Ureter (tissue), 1 donor: ENCODE results near the gene SYNGR3. TPM values are rescaled to one million over a fixed set of nuclear protein-coding genes. Genes with fewer than 3 reads are reported as not detected.

Experiments
- DNase-seq: peaks from one replicate; pipeline ENCODE4 v3.0.0-alpha.2; 2020; ENCODE audit warnings: low spot score
- total RNA-seq: library from RNA; stranded (reverse); gene quantifications from one replicate; pipeline ENCODE4 v1.2.4, GENCODE V29; 2023
- donor health status: DM: yes; HTN: yes; CAD: no.

The SYNGR3 gene
- total RNA-seq, 1 donor from 2014 or later = 0.86 TPM

- DNase-seq = no peak
These were observed 51.2 kb downstream of the SYNGR3 start for GRCh38 chr16:2040787-2041522.

GRCh38 chr16:2042171-2042985 lies 52.6 kb downstream of the SYNGR3 start:
- DNase-seq = no peak

GRCh38 chr16:2042986-2043666 lies 53.4 kb downstream of the SYNGR3 start:
- no peak for DNase-seq

Other genes with a start within 250 kb of the SYNGR3 start
- 79.7 TPM for gene NME3, start 218.4 kb upstream of the SYNGR3 start, total RNA-seq
- gene EME2, start 217.2 kb upstream of the SYNGR3 start, total RNA-seq = 49.7 TPM
- gene MRPS34, start 216.8 kb upstream of the SYNGR3 start, total RNA-seq = 78.6 TPM
- 39.2 TPM for gene SPSB3, start 207.4 kb upstream of the SYNGR3 start, total RNA-seq
- 48.9 TPM for gene NUBP2, start 207.0 kb upstream of the SYNGR3 start, total RNA-seq
- gene IGFALS, start 196.3 kb upstream of the SYNGR3 start, total RNA-seq = not detected
- 37.5 TPM for gene HAGH, start 163.1 kb upstream of the SYNGR3 start, total RNA-seq
- 29.3 TPM for gene FAHD1, start 162.8 kb upstream of the SYNGR3 start, total RNA-seq
- gene MEIOB, start 117.8 kb upstream of the SYNGR3 start, total RNA-seq = not detected
- gene HS3ST6, start 71.6 kb upstream of the SYNGR3 start, total RNA-seq = 12.9 TPM
- 27.2 TPM for gene MSRB1, start 46.8 kb upstream of the SYNGR3 start, total RNA-seq
- gene RPL3L, start 35.3 kb upstream of the SYNGR3 start, total RNA-seq = not detected
- 97.5 TPM for gene NDUFB10, start 30.4 kb upstream of the SYNGR3 start, total RNA-seq
- 2,737 TPM for gene RPS2, start 25.1 kb upstream of the SYNGR3 start, total RNA-seq
- not detected for gene RNF151, start 23.1 kb upstream of the SYNGR3 start, total RNA-seq
- 37.0 TPM for gene TBL3, start 17.9 kb upstream of the SYNGR3 start, total RNA-seq
- gene NOXO1, start 8.5 kb upstream of the SYNGR3 start, total RNA-seq = 0.65 TPM
- gene GFER, start 5.8 kb upstream of the SYNGR3 start, total RNA-seq = 16.5 TPM
- gene ZNF598, start 19.9 kb downstream of the SYNGR3 start, total RNA-seq = 46.4 TPM
- gene NPW, start 29.8 kb downstream of the SYNGR3 start, total RNA-seq = not detected
- gene NHERF2, start 36.9 kb downstream of the SYNGR3 start, total RNA-seq = 106 TPM
- 11.8 TPM for gene NTHL1, start 57.9 kb downstream of the SYNGR3 start, total RNA-seq
- gene TSC2, start 58.0 kb downstream of the SYNGR3 start, total RNA-seq = 178 TPM
- gene PKD1, start 145.9 kb downstream of the SYNGR3 start, total RNA-seq = 165 TPM
- gene RAB26, start 158.7 kb downstream of the SYNGR3 start, total RNA-seq = 0.83 TPM
- gene TRAF7, start 165.8 kb downstream of the SYNGR3 start, total RNA-seq = 76.2 TPM
- gene CASKIN1, start 206.6 kb downstream of the SYNGR3 start, total RNA-seq = 0.05 TPM
- gene MLST8, start 215.5 kb downstream of the SYNGR3 start, total RNA-seq = 37.0 TPM
- 7.4 TPM for gene BRICD5, start 220.9 kb downstream of the SYNGR3 start, total RNA-seq
- 11.3 TPM for gene PGP, start 224.9 kb downstream of the SYNGR3 start, total RNA-seq
- gene E4F1, start 233.6 kb downstream of the SYNGR3 start, total RNA-seq = 24.7 TPM
- 1.5 TPM for gene DNASE1L2, start 246.5 kb downstream of the SYNGR3 start, total RNA-seq